ENCODE data around the gene HERPUD1. TPM values are rescaled to one million over a fixed set of nuclear protein-coding genes. Genes with fewer than 3 reads are reported as not detected.
A peak's percentile ranks its signal among the peaks of the same experiment; 100 is the strongest.

Gene HERPUD1
- total and polyA plus RNA-seq, 2 of the 8 experiments (the other 6 are each of a cell fraction or from before 2014, with no cell fraction given), result 23.3 to 34.7 TPM

GRCh38 chr16:56985288-56985961 is 53.5 kb downstream of the HERPUD1 start:
- no peak overlapping the region for H3K18ac ChIP-seq (ENCODE audit: extremely low read depth, low read length)
- no peaks in the 10 kb centered on the region for H4K20me1 ChIP-seq (replicated peaks in 1 of 2; ENCODE audit: control insufficient read depth in 1 of 2, insufficient read depth in 2 of 2, low read length in 2 of 2)
- H3K9me3 ChIP-seq (ENCODE audit: insufficient read depth in 2 of 2, low read depth in 1 of 2, low read length in 1 of 2), result no peaks in the 10 kb centered on the region
- no peak for FAIRE-seq
- no peak overlapping the region for H3K4me2 ChIP-seq (ENCODE audit: insufficient read depth in 1 of 2, low read depth in 2 of 2, low read length in 2 of 2)
- no peak overlapping the region for H2BK120ac ChIP-seq (replicated peaks; ENCODE audit: low read depth, low read length)
- no peaks in the 10 kb centered on the region for H3K36me3 ChIP-seq (ENCODE audit: control insufficient read depth in 2 of 4, insufficient read depth in 4 of 4, low read length in 3 of 4)
- no peak overlapping the region for H3K4ac ChIP-seq (replicated peaks; ENCODE audit: insufficient read length, low read depth, low read length)
- H2BK20ac ChIP-seq (ENCODE audit: low read length), result no peak overlapping the region
- ChIA-PET CTCF (ENCODE audit: partially characterized antibody) (interaction anchor here (0.6 to 8.1 kb wide), 2 partner anchors 20 to 118 kb away, joined by 3 to 67 read pairs; no protein-coding TSS in a partner anchor), POLR2A (ENCODE audit: partially characterized antibody) (interaction anchor here (1.4 kb wide), 1 partner anchor 21 kb away, joined by 3 read pairs; no protein-coding TSS in a partner anchor)
- H2BK15ac ChIP-seq (ENCODE audit: low read length), result 0 out of 2 replicates have a peak overlapping the region, but pooled peaks have one; percentile 61
- peaks cover 8% of the 10 kb centered on the region; the same call in 1 of the 2 replicates for H3K23me2 ChIP-seq (ENCODE audit: low read depth, low read length)
- no peak overlapping the region for H3K23ac ChIP-seq (ENCODE audit: insufficient read length)
- no peak for TF ChIP-seq KDM5A (IDR thresholded peaks at IDR 0.05; ENCODE audit: low read length)
- TF ChIP-seq RFX5 (IDR thresholded peaks at IDR 0.05; ENCODE audit: borderline replicate concordance, low read depth, low read length), result no peak
- no peak for TF ChIP-seq SP2 (IDR thresholded peaks at IDR 0.05; ENCODE audit: low read length)
- no peak for TF ChIP-seq CREB1 (IDR thresholded peaks at IDR 0.05)
- TF ChIP-seq, protein P1, sequence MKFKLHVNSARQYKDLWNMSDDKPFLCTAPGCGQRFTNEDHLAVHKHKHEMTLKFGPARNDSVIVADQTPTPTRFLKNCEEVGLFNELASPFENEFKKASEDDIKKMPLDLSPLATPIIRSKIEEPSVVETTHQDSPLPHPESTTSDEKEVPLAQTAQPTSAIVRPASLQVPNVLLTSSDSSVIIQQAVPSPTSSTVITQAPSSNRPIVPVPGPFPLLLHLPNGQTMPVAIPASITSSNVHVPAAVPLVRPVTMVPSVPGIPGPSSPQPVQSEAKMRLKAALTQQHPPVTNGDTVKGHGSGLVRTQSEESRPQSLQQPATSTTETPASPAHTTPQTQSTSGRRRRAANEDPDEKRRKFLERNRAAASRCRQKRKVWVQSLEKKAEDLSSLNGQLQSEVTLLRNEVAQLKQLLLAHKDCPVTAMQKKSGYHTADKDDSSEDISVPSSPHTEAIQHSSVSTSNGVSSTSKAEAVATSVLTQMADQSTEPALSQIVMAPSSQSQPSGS (IDR thresholded peaks at IDR 0.05; ENCODE audit: low read length), result no peak
- no peak for TF ChIP-seq GTF2F1 (IDR thresholded peaks at IDR 0.05; ENCODE audit: borderline replicate concordance, low read depth, low read length)
- no peak for TF ChIP-seq SUZ12 (IDR thresholded peaks at IDR 0.05; ENCODE audit: low read length)
- no peak for TF ChIP-seq KDM4A (IDR thresholded peaks at IDR 0.05; ENCODE audit: low read depth, low read length, severe bottlenecking)
- no peak overlapping the region for H4K5ac ChIP-seq (ENCODE audit: insufficient read length, low read depth, low read length)
- H4K8ac ChIP-seq (ENCODE audit: extremely low read depth, insufficient read depth, low read length), result no peak overlapping the region
- no peak overlapping the region for H3K4me3 ChIP-seq (ENCODE audit: extremely low read depth in 1 of 4, insufficient read depth in 2 of 4, low read depth in 3 of 4, low read length in 4 of 4)
- no peaks in the 10 kb centered on the region for H3K79me1 ChIP-seq (ENCODE audit: low read depth, low read length)
- no peak overlapping the region for H3K14ac ChIP-seq (ENCODE audit: insufficient read length)
- 73% methylated on average over 7 of the region's 7 CpGs; no CpG with 5 or more reads in 1 of the 2 experiments for WGBS, 2 experiments (ENCODE audit: extremely low coverage in 1 of 2, insufficient coverage in 1 of 2, insufficient read length in 1 of 2, insufficient replicate concordance in 2 of 2, low coverage in 1 of 2, low lambda C conversion rate in 2 of 2, missing lambda C conversion rate in 1 of 2)
- no peak overlapping the region for H2BK5ac ChIP-seq (ENCODE audit: low read depth, low read length)
- H4K91ac ChIP-seq (replicated peaks; ENCODE audit: insufficient read length, low read length), result no peak overlapping the region
- H2AFZ ChIP-seq (ENCODE audit: low read length), result 0 out of 2 replicates have a peak overlapping the region, but pooled peaks have one; percentile 46
- DNase-seq (ENCODE audit: low read depth in 1 of 2, low spot score in 2 of 2), result no peak
- H3K79me2 ChIP-seq (ENCODE audit: control insufficient read depth in 1 of 2, insufficient read depth in 2 of 2, low read length in 2 of 2), result no peaks in the 10 kb centered on the region
- H3K9ac ChIP-seq (replicated peaks in 1 of 4; ENCODE audit: extremely low read depth in 1 of 4, low read depth in 3 of 4, low read length in 3 of 4), result no peak overlapping the region
- H2BK12ac ChIP-seq (ENCODE audit: low read depth, low read length), result no peak overlapping the region
- peaks cover 0 to 5% (median 3%) of the 10 kb centered on the region in 4 experiments; a peak in 3 of 7 replicates for H3K4me1 ChIP-seq (replicated peaks in 1 of 4; ENCODE audit: control insufficient read depth in 3 of 4, insufficient read depth in 4 of 4, low read length in 3 of 4)
- no peak overlapping the region for H3K56ac ChIP-seq (replicated peaks; ENCODE audit: insufficient read length, low read depth, low read length)
- H3K27me3 ChIP-seq (replicated peaks in 1 of 4; ENCODE audit: control insufficient read depth in 3 of 4, extremely low read depth in 1 of 4, insufficient read depth in 3 of 4, low read length in 3 of 4), result peaks cover 0 to 26% (median 17%) of the 10 kb centered on the region in 4 experiments; a peak in 6 of 7 replicates
- no peak overlapping the region for H3K27ac ChIP-seq (ENCODE audit: low read depth, low read length)
- H2AK5ac ChIP-seq (ENCODE audit: low read depth, low read length), result no peak overlapping the region
